Renal pelvis (tissue), 4 donors: ENCODE data around the gene TNFSF13. TPM values are rescaled to one million over a fixed set of nuclear protein-coding genes. Genes with fewer than 3 reads are reported as not detected.
"Not testable (repeated sequence)": the region's sequence is repeated elsewhere in the genome, so short reads cannot be mapped to it uniquely, and the experiment has no call there.

Source experiments
- DNase-seq: peaks from one replicate; pipeline ENCODE4 v3.0.0-alpha.2; 2013
- polyA plus RNA-seq, 3 donors: library from polyadenylated mRNA; unstranded; fragments of 120-200 nt; gene quantifications; one replicate each; pipeline ENCODE4 v1.2.1, GENCODE V29; 2013; ENCODE audit not compliant: insufficient read length in 3 of 3

Gene TNFSF13
- polyA plus RNA-seq, 3 donors, result 12.8 to 18.2 (median 13.5) TPM

DNA sequence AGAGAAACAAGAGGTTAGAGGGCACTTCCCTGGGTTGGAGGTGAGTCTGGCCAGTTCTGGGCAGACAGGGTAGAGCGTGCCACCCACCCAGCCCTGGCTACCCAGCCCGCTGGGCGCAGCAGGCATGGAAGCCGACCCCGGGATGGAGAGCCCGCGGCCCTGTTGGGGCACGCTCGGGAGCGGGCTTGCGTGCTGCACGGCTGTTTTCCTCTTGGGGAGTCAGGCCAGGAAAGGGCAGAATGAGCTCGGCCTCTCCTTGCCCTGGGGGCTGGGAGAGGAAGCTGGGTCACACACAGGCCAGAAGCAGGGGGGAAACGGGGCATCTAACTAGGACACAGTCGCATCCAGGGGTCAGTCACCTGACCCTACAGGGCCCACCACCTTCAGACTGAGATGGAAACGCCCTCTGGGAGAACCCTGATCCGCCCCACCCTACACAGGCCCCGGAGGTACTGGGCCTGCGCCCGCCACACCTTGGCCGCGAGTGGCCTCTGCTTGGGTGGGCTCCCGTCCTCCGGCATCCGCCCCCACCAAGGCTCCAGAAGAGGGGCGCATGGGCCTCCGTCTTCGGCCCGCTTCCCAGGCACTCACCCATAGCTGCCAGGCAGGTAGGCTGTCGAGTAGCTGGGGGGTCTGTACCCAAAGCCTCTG lies 30.1 kb downstream of the TNFSF13 start:
- DNase-seq, result no peak

- DNase-seq, result peak; percentile 85
Measured at GRCh38 chr17:7589204-7589868, 30.8 kb downstream of the TNFSF13 start.

- DNase-seq, result no peak
Measured at GRCh38 chr17:7589891-7590691, 31.5 kb downstream of the TNFSF13 start, which contains the start of gene SOX15. TSS of gene SOX15 (minus strand) at chr17:7590094. CDS start at chr17:7589676, 418 bp downstream.

DNA sequence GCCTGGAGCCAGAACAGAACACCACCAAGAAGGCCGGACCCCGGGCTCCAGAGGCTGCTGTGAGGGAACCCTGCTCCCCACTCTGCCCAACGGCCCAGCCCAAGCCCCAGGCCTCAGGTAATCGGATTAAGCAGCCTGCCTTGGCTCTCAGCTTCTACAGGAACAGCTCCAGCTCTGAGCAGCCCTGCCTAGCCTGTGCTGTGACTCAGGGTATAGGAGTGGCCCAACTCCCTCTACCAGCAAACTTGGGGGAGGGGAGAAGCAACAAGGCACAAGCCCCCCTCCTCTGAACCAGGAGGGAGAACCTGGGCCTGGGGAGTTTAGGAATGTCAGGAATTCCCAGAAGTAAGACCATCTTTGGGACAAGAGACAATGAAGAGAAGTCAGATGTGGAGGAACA lies 32.2 kb downstream of the TNFSF13 start:
- DNase-seq, result no peak

DNA sequence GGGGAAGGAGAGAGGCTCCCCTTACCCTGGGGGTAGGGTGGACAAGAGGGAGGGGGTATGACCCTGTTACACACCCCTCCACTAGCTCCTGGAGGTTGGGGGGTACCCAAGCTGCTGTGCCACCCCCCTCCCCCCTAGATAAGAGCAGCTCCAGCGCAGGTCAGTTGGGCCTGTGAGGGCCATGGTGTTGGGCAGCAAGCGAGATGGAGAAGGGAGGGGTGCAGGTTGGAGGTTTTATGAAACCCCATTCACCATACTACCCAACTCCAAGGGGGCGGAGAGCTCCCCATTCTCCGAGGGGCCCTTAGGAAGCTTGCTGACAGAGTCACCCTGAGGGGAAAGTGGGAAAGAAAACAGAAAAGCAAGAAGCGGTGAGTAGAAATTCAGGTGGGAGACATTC lies 33.0 kb downstream of the TNFSF13 start:
- no peak for DNase-seq

- no peak for DNase-seq
Measured at GRCh38 chr17:7592422-7593021, 34.0 kb downstream of the TNFSF13 start.

DNA sequence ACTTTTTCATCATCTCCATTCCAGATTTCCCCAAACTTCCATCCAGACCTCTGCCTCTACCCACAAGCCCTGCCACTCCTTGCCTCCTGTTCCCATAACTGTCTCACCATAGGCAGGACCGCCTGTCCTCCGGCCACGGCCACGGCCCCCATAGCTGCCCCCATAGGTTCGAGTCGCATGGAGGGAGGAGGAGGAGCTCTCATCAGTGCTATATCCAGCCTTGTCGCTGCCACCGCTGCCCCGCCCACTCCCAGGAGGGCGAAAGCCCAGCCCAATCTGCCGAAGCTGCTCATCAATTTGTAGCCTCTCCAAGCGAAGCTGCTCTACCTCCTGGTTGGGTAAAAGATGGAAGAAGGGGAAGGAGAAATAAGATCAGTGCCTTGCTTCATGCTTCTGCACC lies 34.7 kb downstream of the TNFSF13 start:
- no peak for DNase-seq

DNA sequence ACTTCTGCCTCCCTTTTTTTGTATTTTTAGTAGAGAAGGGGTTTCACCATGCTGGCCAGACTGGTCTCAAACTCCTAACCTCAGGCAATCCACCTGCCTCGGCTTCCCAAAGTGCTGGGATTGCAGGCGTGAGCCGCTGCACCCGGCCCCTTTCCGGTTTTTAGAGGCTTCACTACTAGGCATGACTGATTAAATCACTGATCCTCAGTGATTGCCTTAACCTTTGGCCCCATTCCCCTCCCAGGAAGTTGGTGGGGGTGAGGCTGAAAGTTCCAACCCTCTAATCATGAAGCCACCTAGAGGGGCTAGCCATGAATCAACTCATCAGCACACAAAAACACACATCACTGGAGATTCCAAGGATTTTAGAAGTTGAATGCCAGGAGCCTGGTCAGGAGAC lies 39.0 kb downstream of the TNFSF13 start:
- not testable (repeated sequence) for DNase-seq

DNA sequence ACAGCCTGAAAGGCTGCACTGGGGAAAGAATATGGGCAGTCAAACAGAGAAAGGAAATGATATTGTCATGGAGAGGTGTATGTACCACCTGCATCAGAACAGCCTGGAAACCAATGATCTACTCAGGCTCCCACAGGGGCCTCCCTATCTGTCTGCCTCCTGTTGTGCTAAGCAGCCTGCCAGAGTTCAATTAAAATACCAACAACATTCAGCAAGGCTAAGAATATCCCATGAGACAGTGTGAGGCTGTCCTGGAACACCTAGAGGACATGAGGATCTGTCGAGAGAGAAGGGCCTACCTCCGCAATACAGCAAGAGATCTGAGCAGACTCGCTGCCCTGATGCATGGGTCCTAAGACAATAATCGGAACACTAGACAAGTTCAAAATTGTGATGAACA lies 47.7 kb downstream of the TNFSF13 start:
- no peak for DNase-seq

DNA sequence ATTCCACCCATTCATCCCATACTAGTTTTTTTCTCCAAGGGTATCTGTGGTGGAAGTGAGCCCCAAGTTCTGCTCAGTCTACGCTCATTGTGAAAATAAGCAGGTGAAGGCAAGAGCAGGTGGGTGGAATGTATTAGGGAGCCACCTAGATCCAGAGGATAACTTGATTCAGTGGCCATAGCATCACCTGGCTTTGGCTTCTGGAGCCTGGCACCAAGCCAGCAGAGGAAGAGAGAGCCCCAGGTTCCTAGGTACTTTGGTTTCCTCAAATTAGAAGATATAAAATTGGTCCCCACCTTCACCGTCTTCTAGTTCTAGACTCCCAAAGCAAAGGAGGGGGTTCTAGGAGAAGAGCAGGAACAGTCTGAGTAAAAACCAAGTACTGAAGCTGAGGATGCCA lies 52.1 kb downstream of the TNFSF13 start:
- no peak for DNase-seq

Other genes starting within 250 kb of the TNFSF13 start
- gene GPS2, start 243.4 kb upstream of the TNFSF13 start, polyA plus RNA-seq, result 100 to 1,000 TPM in 1 of 3 donors, 10 to 100 TPM in 2; 96.6 to 102 (median 97.8) TPM
- gene NEURL4, start 229.4 kb upstream of the TNFSF13 start, polyA plus RNA-seq, result 10 to 100 TPM; 32.4 to 37.7 (median 35.8) TPM
- gene ACAP1, start 222.2 kb upstream of the TNFSF13 start, polyA plus RNA-seq, result 10 to 100 TPM in 1 of 3 donors, 1 to 10 TPM in 2; 7.0 to 10.2 (median 9.8) TPM
- gene KCTD11, start 206.6 kb upstream of the TNFSF13 start, polyA plus RNA-seq, result 10 to 100 TPM; 11.8 to 14.5 (median 13.1) TPM
- not detected for gene TMEM95, start 203.6 kb upstream of the TNFSF13 start, polyA plus RNA-seq
- gene TNK1, start 177.7 kb upstream of the TNFSF13 start, polyA plus RNA-seq, result 1 to 10 TPM; 5.7 to 7.9 (median 6.1) TPM
- gene PLSCR3, start 164.2 kb upstream of the TNFSF13 start, polyA plus RNA-seq, result 10 to 100 TPM; 37.4 to 45.5 (median 41.1) TPM
- gene TMEM256, start 154.7 kb upstream of the TNFSF13 start, polyA plus RNA-seq, result 100 to 1,000 TPM in 1 of 3 donors, 10 to 100 TPM in 2; 83.2 to 104 (median 93.7) TPM
- 10 to 100 TPM; 27.6 to 31.3 (median 29.4) TPM for gene NLGN2, start 150.9 kb upstream of the TNFSF13 start, polyA plus RNA-seq
- not detected for gene SPEM1, start 138.4 kb upstream of the TNFSF13 start, polyA plus RNA-seq
- not detected for gene SPEM2, start 133.1 kb upstream of the TNFSF13 start, polyA plus RNA-seq
- not detected for gene SPEM3, start 129.9 kb upstream of the TNFSF13 start, polyA plus RNA-seq
- gene TMEM102, start 123.3 kb upstream of the TNFSF13 start, polyA plus RNA-seq, result 1 to 10 TPM; 4.4 to 5.5 (median 5.1) TPM
- 1 to 10 TPM; 5.9 to 6.7 (median 6.0) TPM for gene FGF11, start 119.2 kb upstream of the TNFSF13 start, polyA plus RNA-seq
- gene CHRNB1, start 113.7 kb upstream of the TNFSF13 start, polyA plus RNA-seq, result 10 to 100 TPM in 2 of 3 donors, 1 to 10 TPM in 1; 9.0 to 12.1 (median 10.7) TPM
- gene ZBTB4, start 79.1 kb upstream of the TNFSF13 start, polyA plus RNA-seq, result 10 to 100 TPM; 40.8 to 49.5 (median 47.1) TPM
- under 1 TPM; 0.20 to 0.67 (median 0.52) TPM for gene SLC35G6, start 77.3 kb upstream of the TNFSF13 start, polyA plus RNA-seq
- 100 to 1,000 TPM; 142 to 149 (median 143) TPM for gene POLR2A, start 74.4 kb upstream of the TNFSF13 start, polyA plus RNA-seq
- gene TNFSF12, start 9.7 kb upstream of the TNFSF13 start, polyA plus RNA-seq, result 10 to 100 TPM; 25.7 to 30.1 (median 28.2) TPM
- 10 to 100 TPM; 61.2 to 77.8 (median 73.5) TPM for gene SENP3, start 3.2 kb downstream of the TNFSF13 start, polyA plus RNA-seq
- gene CD68, start 20.9 kb downstream of the TNFSF13 start, polyA plus RNA-seq, result 10 to 100 TPM; 58.8 to 76.9 (median 62.4) TPM
- gene MPDU1, start 25.1 kb downstream of the TNFSF13 start, polyA plus RNA-seq, result 100 to 1,000 TPM; 106 to 126 (median 123) TPM
- gene SOX15, start 31.3 kb downstream of the TNFSF13 start, polyA plus RNA-seq, result 1 to 10 TPM; 3.7 to 4.9 (median 3.8) TPM
- 10 to 100 TPM; 48.9 to 54.0 (median 52.3) TPM for gene FXR2, start 56.1 kb downstream of the TNFSF13 start, polyA plus RNA-seq
- 100 to 1,000 TPM; 145 to 161 (median 161) TPM for gene SAT2, start 69.1 kb downstream of the TNFSF13 start, polyA plus RNA-seq
- 1 to 10 TPM; 4.6 to 7.3 (median 6.4) TPM for gene SHBG, start 71.4 kb downstream of the TNFSF13 start, polyA plus RNA-seq
- gene ATP1B2, start 92.2 kb downstream of the TNFSF13 start, polyA plus RNA-seq, result 10 to 100 TPM; 18.1 to 24.2 (median 21.5) TPM
- gene TP53, start 128.7 kb downstream of the TNFSF13 start, polyA plus RNA-seq, result 10 to 100 TPM; 68.2 to 79.1 (median 74.8) TPM
- 10 to 100 TPM; 15.3 to 21.3 (median 17.0) TPM for gene WRAP53, start 129.7 kb downstream of the TNFSF13 start, polyA plus RNA-seq
- 10 to 100 TPM; 21.3 to 29.1 (median 23.8) TPM for gene EFNB3, start 146.5 kb downstream of the TNFSF13 start, polyA plus RNA-seq
- gene DNAH2, start 159.0 kb downstream of the TNFSF13 start, polyA plus RNA-seq, result under 1 TPM; 0.24 to 0.67 (median 0.34) TPM